ENCODE measurements around the gene ALK.
A peak's percentile ranks its signal among the peaks of the same experiment; 100 is the strongest.

ALK gene

DNA sequence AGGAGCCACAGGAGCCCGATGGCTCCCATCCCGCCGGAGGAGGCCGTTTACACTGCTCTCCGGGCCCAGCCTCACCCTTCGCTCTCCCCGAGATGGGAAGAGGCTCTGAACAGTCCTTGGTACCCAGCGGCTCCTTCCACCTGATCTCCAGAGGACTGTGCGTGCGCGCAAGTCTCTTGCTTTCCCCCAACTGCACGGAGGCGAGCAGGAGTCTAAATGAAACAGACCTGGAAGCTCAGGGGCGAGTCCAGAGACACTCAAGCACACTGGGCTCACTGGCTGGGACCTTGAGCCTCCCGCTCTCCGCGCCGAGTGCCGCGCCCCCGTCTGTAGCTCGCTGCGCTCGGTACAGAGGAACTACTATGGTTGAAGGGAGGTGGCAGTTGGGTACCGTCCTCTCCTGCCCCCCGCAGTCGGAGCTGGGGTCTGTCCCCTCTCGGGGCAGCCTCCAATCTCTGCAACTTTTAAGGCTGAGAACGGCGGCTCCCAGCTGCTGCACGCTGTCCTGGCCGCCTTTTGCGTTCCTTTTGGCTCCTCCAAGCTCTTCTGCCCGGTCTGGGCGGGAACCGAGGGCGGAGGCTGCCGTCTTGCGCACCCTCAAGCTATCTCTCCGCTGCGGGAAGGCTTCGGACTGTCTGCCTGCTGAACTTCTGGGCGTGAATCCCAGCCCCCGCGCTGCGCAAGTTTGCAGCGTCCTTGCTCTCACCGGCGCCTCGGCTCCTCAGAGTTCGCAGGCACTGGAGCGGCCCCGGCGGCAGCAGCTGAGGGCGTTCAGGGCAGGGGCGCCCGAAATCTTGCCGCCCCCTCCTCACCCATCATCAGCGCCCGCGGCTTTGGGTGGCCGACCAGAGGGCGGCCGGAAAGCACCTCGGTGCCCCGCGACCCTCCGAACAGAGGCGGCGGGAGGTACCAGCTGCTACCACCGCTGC is 491 bp downstream of the ALK start:
- Mint-ChIP-seq H3K36me3 (no peaks in the 10 kb centered on the region), H3K27ac (no peak overlapping the region), H3K9me3 (no peaks in the 10 kb centered on the region), H3K4me1 (no peaks in the 10 kb centered on the region), H3K4me3 (peak overlapping the region; percentile 45)
- peak; percentile 17 for ATAC-seq
- peak in 1 of 2 donors; percentile 52 for DNase-seq (ENCODE audit: low spot score in 2 of 2)

- no peaks in the 10 kb centered on the region for H3K4me1 Mint-ChIP-seq
- H3K9me3 Mint-ChIP-seq: no peaks in the 10 kb centered on the region
- H3K4me3 Mint-ChIP-seq: no peak overlapping the region
- DNase-seq (ENCODE audit: low spot score in 2 of 2) (peak; percentile 15 to 68), ATAC-seq (peak; percentile 27)
- no peak overlapping the region for H3K27ac Mint-ChIP-seq
- no peaks in the 10 kb centered on the region for H3K36me3 Mint-ChIP-seq
Observed at GRCh38 chr2:29920130-29920577, 1.2 kb downstream of the ALK start.

DNA sequence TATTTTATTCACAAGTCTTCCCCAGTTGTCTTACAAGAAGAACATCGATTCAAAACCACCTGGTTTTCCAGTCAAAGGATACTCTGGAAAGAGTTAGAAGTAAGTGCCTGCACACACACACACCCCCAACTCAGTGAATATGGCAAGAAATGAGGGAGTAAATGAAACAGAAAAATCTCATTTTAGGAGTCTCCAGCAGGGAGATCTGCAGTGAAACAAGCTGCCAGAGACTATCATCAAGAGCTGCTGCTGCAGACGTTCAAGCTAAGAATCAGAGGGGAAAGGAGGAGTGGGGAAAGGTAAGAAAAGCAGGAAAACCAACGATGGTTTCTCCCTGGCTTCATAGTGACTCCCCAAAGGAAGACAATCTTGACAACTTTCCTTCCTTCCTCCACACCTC is 2.4 kb downstream of the ALK start:
- Mint-ChIP-seq H3K4me1 (no peaks in the 10 kb centered on the region), H3K36me3 (no peaks in the 10 kb centered on the region), H3K4me3 (no peak overlapping the region), H3K9me3 (no peaks in the 10 kb centered on the region), H3K27ac (no peak overlapping the region)
- no peak for DNase-seq (ENCODE audit: low spot score in 2 of 2)
- no peak for ATAC-seq

GRCh38 chr2:29917781-29918180 is 3.6 kb downstream of the ALK start:
- Mint-ChIP-seq H3K9me3 (no peaks in the 10 kb centered on the region), H3K4me3 (no peak overlapping the region), H3K36me3 (no peaks in the 10 kb centered on the region), H3K4me1 (no peaks in the 10 kb centered on the region), H3K27ac (no peak overlapping the region)
- DNase-seq (ENCODE audit: low spot score in 2 of 2): no peak
- no peak for ATAC-seq

DNA sequence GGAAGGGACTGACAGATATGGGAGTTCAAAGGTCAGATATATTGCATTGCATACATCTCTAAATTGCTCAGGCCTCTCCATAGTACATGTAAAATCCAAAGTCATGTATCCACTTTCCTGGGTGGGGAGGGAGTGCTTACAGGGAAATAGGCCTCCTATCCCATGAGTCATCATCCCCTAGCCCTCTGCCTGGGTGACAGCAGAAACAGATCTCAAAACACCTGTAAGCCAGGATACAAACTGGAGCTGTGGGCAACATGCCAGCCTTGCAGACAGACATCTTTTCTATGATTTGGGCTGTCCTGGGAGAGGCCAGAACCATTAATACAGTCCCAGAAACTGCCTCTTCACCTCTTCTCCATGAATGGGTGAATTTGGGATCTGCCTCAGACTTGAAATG is 4.8 kb downstream of the ALK start:
- no peak for ATAC-seq

GRCh38 chr2:29910960-29911359 is 10.4 kb downstream of the ALK start:
- Mint-ChIP-seq H3K36me3 (no peaks in the 10 kb centered on the region), H3K4me1 (no peaks in the 10 kb centered on the region), H3K4me3 (no peak overlapping the region), H3K9me3 (no peaks in the 10 kb centered on the region), H3K27ac (no peak overlapping the region)
- DNase-seq (ENCODE audit: low spot score in 2 of 2): no peak
- no peak for ATAC-seq

More for the DNA sequence above, 4.8 kb downstream of the ALK start:
- H3K27ac Mint-ChIP-seq: no peak overlapping the region
- DNase-seq (ENCODE audit: low spot score in 2 of 2): no peak
- H3K36me3 Mint-ChIP-seq: no peaks in the 10 kb centered on the region
- no peaks in the 10 kb centered on the region for H3K4me1 Mint-ChIP-seq
- H3K9me3 Mint-ChIP-seq: no peaks in the 10 kb centered on the region
- H3K4me3 Mint-ChIP-seq: no peak overlapping the region

GRCh38 chr2:29910465-29910864 is 10.9 kb downstream of the ALK start:
- no peak for DNase-seq (ENCODE audit: low spot score in 2 of 2)
- Mint-ChIP-seq H3K36me3 (no peaks in the 10 kb centered on the region), H3K4me1 (no peaks in the 10 kb centered on the region), H3K4me3 (no peak overlapping the region), H3K9me3 (no peaks in the 10 kb centered on the region), H3K27ac (no peak overlapping the region)
- ATAC-seq: no peak

- no peak for ATAC-seq
- no peak for DNase-seq (ENCODE audit: low spot score in 2 of 2)
- Mint-ChIP-seq H3K4me3 (no peak overlapping the region), H3K9me3 (no peaks in the 10 kb centered on the region), H3K4me1 (no peaks in the 10 kb centered on the region), H3K27ac (no peak overlapping the region), H3K36me3 (no peaks in the 10 kb centered on the region)
Observed at GRCh38 chr2:29902356-29902755, 19.0 kb downstream of the ALK start.

GRCh38 chr2:29900971-29901633 is 20.3 kb downstream of the ALK start:
- no peaks in the 10 kb centered on the region for H3K9me3 Mint-ChIP-seq

DNA sequence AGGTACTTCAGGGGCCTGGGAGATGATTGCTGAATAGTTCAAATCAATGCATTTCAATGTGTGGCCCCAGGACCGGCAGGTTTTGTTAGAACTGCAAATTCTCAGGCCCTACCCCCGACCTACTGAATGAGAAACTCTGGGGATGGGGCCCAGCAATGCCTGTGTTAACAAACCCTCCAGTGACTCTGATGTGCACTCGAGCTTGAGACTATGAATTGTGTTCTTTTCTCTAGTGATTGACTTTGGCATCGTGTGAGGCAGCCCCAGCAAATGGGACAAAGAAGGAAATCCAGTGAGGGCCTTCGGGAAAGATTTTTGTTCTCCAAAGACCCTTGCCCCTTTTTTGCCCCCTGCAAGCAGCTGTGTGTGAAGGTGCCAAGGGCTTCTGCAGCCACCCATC is 22.4 kb downstream of the ALK start:
- Mint-ChIP-seq H3K27ac (no peak overlapping the region), H3K36me3 (no peaks in the 10 kb centered on the region), H3K9me3 (no peaks in the 10 kb centered on the region), H3K4me1 (no peaks in the 10 kb centered on the region), H3K4me3 (no peak overlapping the region)
- ATAC-seq (no peak), DNase-seq (ENCODE audit: low spot score in 2 of 2) (no peak)

More at GRCh38 chr2:29900971-29901633, 20.3 kb downstream of the ALK start:
- ATAC-seq: no peak
- no peaks in the 10 kb centered on the region for H3K4me1 Mint-ChIP-seq
- no peak for DNase-seq (ENCODE audit: low spot score in 2 of 2)
- H3K36me3 Mint-ChIP-seq: no peaks in the 10 kb centered on the region
- no peak overlapping the region for H3K4me3 Mint-ChIP-seq
- H3K27ac Mint-ChIP-seq: no peak overlapping the region

- Mint-ChIP-seq H3K36me3 (no peaks in the 10 kb centered on the region), H3K9me3 (no peaks in the 10 kb centered on the region), H3K4me3 (no peak overlapping the region), H3K27ac (no peak overlapping the region), H3K4me1 (no peaks in the 10 kb centered on the region)
- ATAC-seq (no peak), DNase-seq (ENCODE audit: low spot score in 2 of 2) (no peak)
Observed at GRCh38 chr2:29894822-29895614, 26.4 kb downstream of the ALK start.

- no peak for DNase-seq (ENCODE audit: low spot score in 2 of 2)
- no peak overlapping the region for H3K4me3 Mint-ChIP-seq
- no peaks in the 10 kb centered on the region for H3K36me3 Mint-ChIP-seq
- H3K27ac Mint-ChIP-seq: no peak overlapping the region
- H3K4me1 Mint-ChIP-seq: no peaks in the 10 kb centered on the region
- no peak for ATAC-seq
- H3K9me3 Mint-ChIP-seq: no peaks in the 10 kb centered on the region
Observed at GRCh38 chr2:29892585-29893259, 28.7 kb downstream of the ALK start.

DNA sequence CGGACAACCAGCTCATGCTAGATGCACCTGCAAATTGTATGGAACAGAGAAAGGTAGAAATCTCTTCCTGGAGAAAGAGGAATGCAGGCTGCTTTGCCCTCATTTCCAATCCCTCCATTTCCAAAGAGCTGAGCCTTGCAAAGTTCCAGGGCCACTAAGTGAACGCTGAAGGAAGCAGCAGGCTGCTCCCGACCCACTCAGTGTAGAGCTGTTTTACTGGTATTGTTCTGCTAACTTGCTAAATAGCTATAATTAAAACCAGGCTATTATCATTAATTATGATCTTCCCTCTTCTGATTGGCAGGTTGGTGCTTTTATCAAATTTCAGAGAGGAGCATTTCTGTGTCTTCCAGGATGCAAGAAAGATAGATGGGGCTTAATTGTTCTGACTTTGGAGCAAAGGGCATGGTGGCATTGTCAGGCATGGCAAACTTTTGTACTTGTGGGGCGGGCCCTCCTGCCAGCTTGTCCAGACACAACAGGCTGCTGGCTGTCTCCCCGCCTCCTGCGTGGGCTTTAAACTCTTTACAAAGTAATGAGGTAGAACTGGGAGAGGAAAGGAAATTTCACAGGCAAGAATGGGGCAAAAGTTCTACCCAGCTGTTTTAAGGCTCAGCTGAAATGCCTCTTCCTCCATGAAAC is 40.2 kb downstream of the ALK start:
- ATAC-seq: no peak
- DNase-seq (ENCODE audit: low spot score in 2 of 2): no peak
- Mint-ChIP-seq H3K27ac (no peak overlapping the region), H3K9me3 (no peaks in the 10 kb centered on the region), H3K36me3 (no peaks in the 10 kb centered on the region), H3K4me1 (no peaks in the 10 kb centered on the region), H3K4me3 (no peak overlapping the region)

DNA sequence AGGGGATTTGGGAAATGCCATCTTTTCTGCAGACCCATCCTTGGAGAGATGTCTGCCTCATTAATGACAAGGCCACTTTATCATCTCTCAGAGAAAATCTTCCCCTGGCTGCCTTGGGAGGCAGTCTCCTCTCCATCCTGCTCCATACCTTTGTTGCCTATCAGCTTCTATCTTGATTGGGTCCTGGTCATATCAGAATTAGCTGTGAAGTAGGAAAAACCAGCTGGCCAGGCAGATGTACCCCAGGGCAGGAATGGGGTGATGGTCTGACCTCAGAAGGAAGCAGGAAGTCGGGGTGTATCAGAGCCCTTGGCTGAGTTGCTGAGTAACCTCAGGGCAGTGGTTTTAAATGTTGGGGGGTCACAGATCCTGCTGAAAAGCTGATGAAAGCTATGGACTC is 41.3 kb downstream of the ALK start:
- no peaks in the 10 kb centered on the region for H3K9me3 Mint-ChIP-seq
- no peak overlapping the region for H3K4me3 Mint-ChIP-seq
- ATAC-seq (no peak), DNase-seq (ENCODE audit: low spot score in 2 of 2) (no peak)
- H3K27ac Mint-ChIP-seq: no peak overlapping the region
- H3K4me1 Mint-ChIP-seq: no peaks in the 10 kb centered on the region
- H3K36me3 Mint-ChIP-seq: no peaks in the 10 kb centered on the region

Measured in stimulated activated effector memory CD8-positive, alpha-beta T cell treated with anti-CD3 and anti-CD28 coated beads, Interleukin-12 subunit alpha, Interleukin-12 subunit beta, amount 100 ng/mL, for 72 hours (primary cell).